Measurements from ENCODE around the gene ATG14.
A peak's percentile ranks its signal among the peaks of the same experiment; 100 is the strongest.

Gene ATG14

DNA sequence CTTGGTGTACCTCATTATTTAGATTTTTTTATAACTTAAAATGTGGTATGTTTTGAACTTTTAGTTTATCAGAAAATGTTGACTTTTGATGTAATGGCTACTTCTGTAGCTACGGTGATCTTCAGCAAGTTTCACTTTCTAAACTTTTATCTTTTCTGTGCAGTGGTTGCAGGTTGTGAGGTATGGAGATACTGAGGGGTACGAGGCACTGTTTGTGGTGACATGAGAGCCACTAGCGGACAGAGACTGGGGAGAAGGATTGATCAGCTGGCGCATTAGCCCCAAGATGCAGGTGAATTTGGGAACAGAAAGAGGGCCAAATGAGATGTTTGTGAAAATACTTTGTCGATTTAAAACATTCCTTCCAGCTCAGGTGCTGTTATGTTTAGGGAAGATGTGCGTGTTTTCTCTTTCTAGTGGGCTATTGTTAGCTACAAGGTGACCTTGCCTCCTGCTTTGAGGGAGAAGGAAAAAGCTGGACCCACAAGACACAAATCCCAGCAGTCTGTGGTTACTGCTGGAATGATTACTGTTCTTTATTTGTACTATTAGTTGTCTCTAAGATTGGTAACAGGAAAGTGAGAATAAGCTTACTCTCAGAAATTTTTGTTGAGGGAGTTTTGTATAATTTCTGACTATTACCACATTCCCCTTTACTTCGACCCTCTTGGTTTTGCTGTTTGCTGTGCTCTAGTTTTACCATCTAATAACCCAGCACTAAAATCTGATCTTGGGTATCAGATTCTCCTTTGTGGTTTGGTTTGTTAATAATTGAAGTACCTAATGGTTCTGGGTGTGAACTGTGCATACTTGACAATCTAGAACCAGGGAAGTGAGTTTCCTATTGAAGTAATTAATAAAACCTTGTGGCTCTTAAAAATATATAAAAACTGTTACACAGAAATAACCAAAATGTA is 78.7 kb downstream of the ATG14 start:
- 0 out of 2 replicates have a peak, but pooled peaks cover 4% of the 10 kb centered on the region for H3K36me3 ChIP-seq (ENCODE audit: low read depth)
- H3K27ac ChIP-seq (ENCODE audit: poor library complexity, severe bottlenecking): no peak overlapping the region
- H3K4me3 ChIP-seq (ENCODE audit: severe bottlenecking): no peak overlapping the region
- ATAC-seq (ENCODE audit: low read depth) (no peak), DNase-seq (ENCODE audit: low spot score) (no peak)
- H3K4me1 ChIP-seq (ENCODE audit: insufficient read depth, poor library complexity, severe bottlenecking): peaks cover 23% of the 10 kb centered on the region
- TF ChIP-seq, protein P1, sequence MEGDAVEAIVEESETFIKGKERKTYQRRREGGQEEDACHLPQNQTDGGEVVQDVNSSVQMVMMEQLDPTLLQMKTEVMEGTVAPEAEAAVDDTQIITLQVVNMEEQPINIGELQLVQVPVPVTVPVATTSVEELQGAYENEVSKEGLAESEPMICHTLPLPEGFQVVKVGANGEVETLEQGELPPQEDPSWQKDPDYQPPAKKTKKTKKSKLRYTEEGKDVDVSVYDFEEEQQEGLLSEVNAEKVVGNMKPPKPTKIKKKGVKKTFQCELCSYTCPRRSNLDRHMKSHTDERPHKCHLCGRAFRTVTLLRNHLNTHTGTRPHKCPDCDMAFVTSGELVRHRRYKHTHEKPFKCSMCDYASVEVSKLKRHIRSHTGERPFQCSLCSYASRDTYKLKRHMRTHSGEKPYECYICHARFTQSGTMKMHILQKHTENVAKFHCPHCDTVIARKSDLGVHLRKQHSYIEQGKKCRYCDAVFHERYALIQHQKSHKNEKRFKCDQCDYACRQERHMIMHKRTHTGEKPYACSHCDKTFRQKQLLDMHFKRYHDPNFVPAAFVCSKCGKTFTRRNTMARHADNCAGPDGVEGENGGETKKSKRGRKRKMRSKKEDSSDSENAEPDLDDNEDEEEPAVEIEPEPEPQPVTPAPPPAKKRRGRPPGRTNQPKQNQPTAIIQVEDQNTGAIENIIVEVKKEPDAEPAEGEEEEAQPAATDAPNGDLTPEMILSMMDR (IDR thresholded peaks at IDR 0.05; ENCODE audit: poor library complexity, severe bottlenecking): no peak
- H3K27me3 ChIP-seq (ENCODE audit: insufficient read depth, poor library complexity, severe bottlenecking): no peaks in the 10 kb centered on the region
- no peaks in the 10 kb centered on the region for H3K9me3 ChIP-seq (ENCODE audit: severe bottlenecking)

DNA sequence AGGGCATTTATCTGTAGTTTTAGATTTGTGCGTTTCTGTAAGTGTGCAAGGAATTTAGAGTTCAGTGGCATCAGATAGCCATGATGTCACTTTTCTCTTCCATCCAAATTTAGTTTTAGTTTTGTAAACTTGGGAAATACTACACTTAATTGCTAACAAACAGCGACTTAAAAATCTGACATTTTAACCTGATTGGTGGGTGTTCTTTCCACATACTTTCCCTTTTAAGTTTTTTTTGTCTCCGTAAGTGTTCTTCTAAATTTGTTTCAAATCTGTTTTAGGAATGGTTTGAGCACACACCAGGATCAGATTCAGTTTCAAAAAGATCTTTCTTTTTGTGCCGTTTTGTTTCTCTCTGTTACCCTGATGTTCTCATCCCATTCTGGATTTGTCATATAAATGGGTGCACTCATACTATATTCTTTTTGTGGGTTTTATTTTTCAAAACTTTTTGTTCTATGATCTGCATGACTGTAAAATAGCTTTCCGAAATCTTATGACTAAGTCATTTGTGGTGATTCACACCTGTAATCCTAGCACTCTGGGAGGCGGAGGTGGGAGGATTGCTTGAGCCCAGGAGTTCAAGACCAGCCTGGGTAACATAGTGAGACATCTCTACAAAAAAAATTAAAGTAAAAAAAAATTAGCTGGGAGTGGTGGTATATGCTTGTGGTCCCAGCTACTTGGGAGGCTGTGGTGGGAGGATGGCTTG is 81.5 kb downstream of the ATG14 start:
- Histone ChIP-seq H3K27me3 (ENCODE audit: insufficient read depth, poor library complexity, severe bottlenecking) (no peaks in the 10 kb centered on the region), H3K4me3 (ENCODE audit: severe bottlenecking) (no peak overlapping the region), H3K27ac (ENCODE audit: poor library complexity, severe bottlenecking) (no peak overlapping the region), H3K4me1 (ENCODE audit: insufficient read depth, poor library complexity, severe bottlenecking) (peaks cover 13% of the 10 kb centered on the region), H3K36me3 (ENCODE audit: low read depth) (0 out of 2 replicates have a peak, but pooled peaks cover 5% of the 10 kb centered on the region), H3K9me3 (ENCODE audit: severe bottlenecking) (no peaks in the 10 kb centered on the region)
- TF ChIP-seq, protein P1 (IDR thresholded peaks at IDR 0.05; ENCODE audit: poor library complexity, severe bottlenecking): no peak
- peak; percentile 42; the same call in 1 of the 3 replicates for ATAC-seq (ENCODE audit: low read depth)
- DNase-seq (ENCODE audit: low spot score): no peak

DNA sequence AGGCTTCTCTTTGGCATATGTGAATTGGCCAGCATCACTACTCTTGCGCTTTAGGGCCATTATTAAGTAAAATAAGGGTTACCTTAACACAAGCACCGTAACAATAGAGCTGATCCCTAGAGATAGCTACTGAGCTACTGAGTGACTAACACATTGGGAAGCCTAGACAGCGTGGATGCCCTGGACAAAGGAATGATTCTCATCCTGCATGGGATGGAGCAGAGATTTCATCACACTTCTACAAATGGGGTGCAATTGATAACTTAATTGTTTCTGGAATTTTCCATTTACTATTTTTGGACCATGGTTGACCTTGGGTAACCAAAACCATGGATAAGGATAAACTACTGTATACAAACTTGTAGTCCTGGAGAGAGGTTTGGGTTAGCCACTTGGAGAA is 83.3 kb downstream of the ATG14 start:
- H3K4me1 ChIP-seq (ENCODE audit: insufficient read depth, poor library complexity, severe bottlenecking): peaks cover 7% of the 10 kb centered on the region
- no peaks in the 10 kb centered on the region for H3K27me3 ChIP-seq (ENCODE audit: insufficient read depth, poor library complexity, severe bottlenecking)
- no peak overlapping the region for H3K4me3 ChIP-seq (ENCODE audit: severe bottlenecking)
- H3K9me3 ChIP-seq (ENCODE audit: severe bottlenecking): no peaks in the 10 kb centered on the region
- TF ChIP-seq, protein P1 (IDR thresholded peaks at IDR 0.05; ENCODE audit: poor library complexity, severe bottlenecking): no peak
- ATAC-seq (ENCODE audit: low read depth): peak; percentile 80
- no peak for DNase-seq (ENCODE audit: low spot score)
- H3K36me3 ChIP-seq (ENCODE audit: low read depth): 0 out of 2 replicates have a peak, but pooled peaks cover 13% of the 10 kb centered on the region
- no peak overlapping the region for H3K27ac ChIP-seq (ENCODE audit: poor library complexity, severe bottlenecking)

DNA sequence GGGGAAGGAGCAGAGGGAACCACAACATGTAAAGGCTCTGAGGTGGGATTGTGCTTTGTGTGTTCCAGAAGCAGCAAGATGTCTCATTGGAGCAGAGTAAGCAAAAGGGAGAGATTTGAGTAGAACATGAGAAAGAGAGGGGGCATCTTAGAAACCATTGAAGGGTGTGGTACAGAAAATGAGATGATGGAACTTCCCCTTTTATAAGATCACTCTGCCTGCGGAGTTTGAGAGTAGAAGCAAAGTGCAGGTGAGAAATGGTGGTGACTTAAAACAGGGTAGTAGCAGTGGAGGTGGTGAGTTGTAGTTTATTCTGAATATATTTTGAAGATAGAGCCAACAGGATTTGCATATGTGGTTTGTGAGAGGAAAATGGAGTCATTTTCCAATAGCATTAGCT is 84.5 kb downstream of the ATG14 start:
- DNase-seq (ENCODE audit: low spot score) (no peak), ATAC-seq (ENCODE audit: low read depth) (no peak)
- H3K4me1 ChIP-seq (ENCODE audit: insufficient read depth, poor library complexity, severe bottlenecking): no peaks in the 10 kb centered on the region
- H3K4me3 ChIP-seq (ENCODE audit: severe bottlenecking): no peak overlapping the region
- TF ChIP-seq, protein P1 (IDR thresholded peaks at IDR 0.05; ENCODE audit: poor library complexity, severe bottlenecking): no peak
- H3K9me3 ChIP-seq (ENCODE audit: severe bottlenecking): no peaks in the 10 kb centered on the region
- H3K27ac ChIP-seq (ENCODE audit: poor library complexity, severe bottlenecking): no peak overlapping the region
- 0 out of 2 replicates have a peak, but pooled peaks cover 11% of the 10 kb centered on the region for H3K36me3 ChIP-seq (ENCODE audit: low read depth)
- no peaks in the 10 kb centered on the region for H3K27me3 ChIP-seq (ENCODE audit: insufficient read depth, poor library complexity, severe bottlenecking)
